NOMO-1 treated with DMSO at 0.1 percent for 48 hours (cell line): ENCODE results near the gene ENTPD2.
"Not testable (repeated sequence)": the region's sequence is repeated elsewhere in the genome, so short reads cannot be mapped to it uniquely, and the experiment has no call there.

Source experiments
- DNase-seq: peaks from one replicate; lab custom pipeline; 2025; ENCODE audit not compliant: unreplicated experiment; lab: John Stamatoyannopoulos, UW

The ENTPD2 gene

DNA sequence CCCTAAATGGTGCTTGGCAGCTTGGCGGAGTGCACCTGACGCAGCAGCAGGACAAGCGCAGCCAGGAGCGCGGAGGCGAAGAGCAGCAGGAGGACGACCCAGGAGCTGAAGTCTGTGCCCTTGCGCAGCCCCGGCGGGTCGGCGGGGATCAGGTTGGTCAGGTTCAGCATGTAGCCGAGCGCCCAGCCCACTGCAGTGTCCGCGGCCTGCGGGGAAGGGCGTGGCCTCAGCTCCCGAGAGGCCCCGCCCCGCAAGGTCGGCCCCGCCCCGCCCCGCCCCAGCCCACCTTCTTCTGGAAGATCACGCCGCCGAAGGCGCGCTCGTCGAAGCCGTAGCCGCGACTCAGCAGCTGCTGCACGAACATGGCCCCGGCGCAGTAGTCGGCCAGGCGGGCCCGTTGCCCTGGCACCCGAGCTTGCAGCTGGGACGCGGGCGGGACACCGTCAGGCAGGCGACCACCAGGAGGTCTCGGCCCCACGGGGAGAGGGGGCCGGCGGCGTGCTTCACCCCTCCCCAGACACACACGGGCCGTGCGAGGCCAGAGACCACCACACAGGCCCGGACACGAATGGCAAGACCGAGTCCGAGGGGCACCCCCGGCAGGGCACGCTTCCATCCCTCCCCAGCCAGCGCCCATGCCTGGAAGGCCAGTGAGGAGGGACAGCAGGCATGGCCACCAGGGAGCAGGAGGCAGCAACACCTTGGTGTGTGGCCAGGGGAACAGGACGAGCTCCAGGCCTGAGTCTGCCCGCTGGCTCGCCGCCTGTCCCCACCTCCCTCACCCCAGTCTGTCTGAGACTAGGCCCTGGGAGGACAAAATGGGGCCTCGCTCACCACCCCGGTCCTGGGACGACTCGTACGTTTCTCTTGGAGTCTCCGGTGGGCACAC, 5.0 kb downstream of the ENTPD2 start:
- DNase-seq = no peak

DNA sequence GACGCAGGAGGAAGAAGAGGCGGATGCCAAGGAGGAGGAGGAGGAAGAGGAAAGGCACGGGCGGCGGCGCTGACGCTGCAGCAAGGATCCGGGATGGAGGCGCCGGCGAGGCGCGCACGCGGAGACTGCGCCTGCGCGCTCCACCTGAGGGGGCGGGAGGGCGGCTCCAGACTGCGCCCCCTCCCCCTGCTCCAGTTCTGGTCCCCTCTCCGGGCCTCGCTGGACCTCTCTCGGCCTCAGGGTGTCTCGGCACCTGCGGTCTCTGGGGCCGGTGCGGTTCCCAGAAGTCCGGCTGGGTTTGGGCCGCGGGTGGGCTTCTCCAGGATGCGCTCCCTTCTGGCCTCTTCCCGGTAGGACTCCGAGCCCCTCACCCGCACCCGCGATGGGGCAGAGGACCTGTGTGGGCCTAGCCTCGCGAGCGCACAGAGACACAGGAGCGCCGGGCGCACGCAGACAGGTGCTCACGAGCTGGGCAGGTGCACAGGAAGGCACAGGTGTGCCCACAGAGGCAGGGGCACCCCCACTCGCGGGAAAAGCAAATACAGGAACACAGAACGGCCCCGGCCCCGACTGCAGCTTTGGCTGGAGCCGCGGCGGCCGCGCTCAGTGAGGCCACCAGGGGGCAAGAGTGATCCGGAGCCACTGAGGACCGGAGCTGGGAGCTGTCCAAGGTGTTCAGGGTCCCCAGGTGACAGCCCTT, 7.6 kb downstream of the ENTPD2 start, which contains the start of gene NPDC1:
NPDC1 (minus strand) TSS at position 90 of the 700 bp plus-strand sequence. CDS start 188 bp downstream, outside the sequence.
- DNase-seq = peak; percentile 73

DNA sequence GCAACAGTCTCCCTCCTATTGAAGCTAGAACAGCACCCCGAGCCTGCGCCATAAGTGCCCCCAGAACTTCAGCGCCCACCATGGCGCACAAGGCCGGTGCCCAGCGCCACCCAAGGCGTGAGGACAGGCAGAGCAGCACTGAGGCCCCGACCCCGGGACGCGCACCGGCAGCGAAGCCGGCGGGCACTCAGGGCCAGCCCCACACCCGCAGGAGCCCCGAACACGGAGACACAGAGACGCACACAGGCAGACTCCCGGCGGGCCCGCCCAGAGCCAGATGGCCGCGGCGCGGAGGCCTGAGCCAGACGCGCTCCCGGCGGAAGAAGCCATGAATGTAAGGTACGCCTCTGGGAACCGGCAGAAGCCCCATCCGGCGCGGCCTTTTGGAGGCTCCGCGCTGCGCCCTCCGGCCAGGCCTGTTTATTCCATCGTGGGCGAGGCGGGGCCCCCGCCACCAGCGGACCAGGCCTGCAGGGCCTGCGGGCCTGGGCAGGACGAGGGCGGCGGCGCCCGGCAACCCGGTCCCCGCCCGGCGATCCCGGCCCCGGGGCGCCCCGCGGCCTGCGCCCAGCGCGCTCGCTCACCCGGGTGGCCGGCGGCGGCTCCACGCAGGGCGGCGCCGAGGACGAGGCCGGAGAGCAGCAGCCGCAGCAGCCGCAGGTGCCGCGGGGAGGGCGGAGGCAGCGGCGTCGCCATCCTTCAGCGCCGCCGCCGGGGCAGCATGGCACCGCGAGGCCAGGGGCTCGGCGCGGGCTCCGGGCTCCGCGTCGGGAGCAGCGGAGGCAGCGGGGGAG, 8.4 kb downstream of the ENTPD2 start:
- DNase-seq = no peak

DNA sequence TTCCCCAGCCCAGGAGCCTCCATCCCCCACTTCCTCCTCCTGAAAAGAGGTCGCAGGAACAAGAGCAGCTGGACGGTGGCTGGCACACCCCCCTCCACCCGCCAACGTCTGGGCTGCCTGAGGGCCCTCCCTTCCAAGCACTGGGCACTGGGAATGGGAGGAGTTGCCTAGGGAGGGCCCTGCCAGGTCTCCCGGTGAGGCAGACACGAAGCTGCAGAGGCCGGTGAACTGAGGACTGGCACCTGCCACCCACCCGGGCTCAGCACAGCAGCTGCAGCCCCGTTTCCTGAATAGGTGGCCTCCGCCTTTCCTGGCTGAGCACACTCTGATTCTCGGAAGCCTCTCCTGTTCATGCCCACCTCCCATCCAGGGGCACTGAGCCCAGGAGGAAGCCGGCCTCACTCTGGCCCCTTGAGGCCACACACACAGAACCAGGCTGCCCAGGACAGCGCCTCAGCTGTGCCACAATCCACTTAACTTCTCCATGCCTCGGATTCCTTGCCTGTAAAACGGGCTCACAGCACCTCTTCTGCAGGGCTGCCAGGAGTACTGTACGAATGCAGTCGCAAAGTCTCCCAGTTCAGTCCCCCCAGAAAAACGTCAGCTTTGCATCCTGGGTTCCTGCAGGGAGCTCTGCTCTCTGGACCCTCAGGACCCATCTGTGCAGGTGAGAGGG, 9.2 kb downstream of the ENTPD2 start:
- no peak for DNase-seq

DNA sequence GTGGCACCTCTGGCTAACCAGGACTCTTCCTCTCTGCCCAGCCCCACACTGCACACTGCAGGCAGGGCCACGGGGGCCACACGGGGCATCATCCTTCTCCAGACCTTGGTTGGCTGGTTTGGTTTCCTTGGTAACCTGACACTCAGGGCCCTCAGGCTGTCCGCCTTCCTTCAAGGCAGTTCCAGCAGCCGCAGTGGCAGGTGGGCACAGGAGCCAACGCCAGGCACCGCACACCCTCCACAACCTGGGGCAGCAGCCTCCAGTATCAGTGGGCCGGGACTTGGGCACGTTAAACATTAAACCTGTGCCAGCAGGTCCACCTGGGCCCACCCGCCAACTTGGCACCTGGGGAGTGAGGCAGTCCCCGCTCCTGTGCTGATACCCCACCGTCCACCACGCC, 9.8 kb downstream of the ENTPD2 start:
- no peak for DNase-seq

DNA sequence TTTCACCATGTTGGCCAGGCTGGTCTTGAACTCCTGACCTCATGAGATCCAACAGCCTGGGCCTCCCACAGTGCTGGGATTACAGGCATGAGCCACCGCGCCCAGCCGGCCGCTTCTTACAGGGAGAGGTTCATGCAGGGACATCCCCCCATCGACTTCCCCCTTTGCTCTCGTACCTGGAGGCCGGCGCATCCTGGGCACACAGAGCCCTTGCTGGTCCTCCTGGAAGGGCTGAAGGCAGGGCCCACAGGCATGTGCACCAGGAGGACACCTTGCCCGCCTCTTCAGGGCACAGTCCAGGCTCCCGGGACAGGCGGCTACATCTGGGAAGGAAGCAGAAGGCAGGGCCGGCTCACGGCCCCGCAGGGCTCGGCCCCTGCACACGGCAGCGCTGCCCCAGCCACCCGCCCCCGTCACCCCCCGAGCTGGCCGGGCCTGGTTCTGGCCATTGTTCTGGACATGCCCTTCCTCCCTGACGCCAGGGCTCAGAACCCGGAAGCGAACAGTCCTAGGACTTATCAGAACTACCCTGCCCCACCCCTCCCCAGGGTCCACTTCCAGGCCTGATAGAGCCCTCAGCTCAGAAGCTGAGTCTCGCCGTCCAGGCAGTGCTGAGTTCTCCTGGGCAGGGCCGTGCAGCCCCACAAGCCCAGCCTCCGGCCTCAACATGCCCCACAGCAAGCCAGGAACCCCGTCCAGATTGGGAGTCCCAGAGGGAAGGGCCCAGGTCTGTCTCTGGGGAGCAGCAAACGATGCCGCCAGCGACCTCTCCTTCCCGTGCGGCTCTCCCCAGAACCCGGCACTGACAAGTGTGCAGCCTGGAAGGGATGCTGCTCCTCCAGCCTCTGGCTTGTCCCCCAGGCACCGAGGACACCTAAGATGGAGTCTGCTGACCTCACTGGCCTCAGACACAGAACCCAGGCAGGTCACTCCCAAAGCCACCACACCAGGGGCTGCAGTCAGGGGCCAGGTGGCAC, 10.8 kb downstream of the ENTPD2 start:
- no peak for DNase-seq

DNA sequence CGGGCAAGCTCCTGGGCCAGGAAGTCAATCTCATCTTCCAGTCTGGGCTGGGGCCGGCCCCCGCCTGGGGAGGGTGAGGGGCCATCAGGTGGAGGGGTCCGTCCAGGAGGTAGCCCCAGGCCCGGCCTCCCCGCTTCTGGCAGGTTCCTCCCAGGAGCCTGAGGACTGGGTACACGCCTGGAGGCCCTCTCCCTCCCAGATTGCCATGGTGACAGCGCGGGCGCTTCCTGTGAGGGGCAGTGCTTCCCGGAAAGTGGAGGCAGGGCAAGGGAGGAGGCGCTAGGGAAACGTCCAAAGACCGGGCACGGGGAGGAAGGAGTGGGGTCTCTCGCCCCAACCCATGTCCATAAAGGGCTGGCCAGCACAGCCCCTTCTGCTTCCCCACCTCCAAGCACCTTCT, 12.7 kb downstream of the ENTPD2 start:
- DNase-seq = no peak

DNA sequence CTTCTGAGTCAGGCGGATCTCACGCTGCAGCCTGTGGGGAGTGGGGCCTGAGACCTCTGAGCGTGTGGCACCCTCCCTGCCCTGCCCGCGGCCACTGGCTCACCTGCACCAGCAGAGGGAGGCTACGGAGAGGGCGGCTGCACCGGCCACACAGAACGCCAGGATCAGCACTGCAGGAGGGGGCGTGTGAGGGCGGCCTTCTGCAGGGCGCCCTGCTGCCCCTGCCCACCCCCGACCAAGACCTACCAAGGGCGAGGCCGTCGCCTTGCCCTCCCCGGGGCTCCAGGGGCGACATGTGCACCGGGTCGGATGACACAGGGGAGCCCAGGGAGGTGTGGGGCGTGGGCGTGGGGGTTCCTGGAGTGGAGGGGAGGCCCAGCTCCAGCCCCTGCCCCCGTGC, 13.3 kb downstream of the ENTPD2 start:
- DNase-seq = no peak

DNA sequence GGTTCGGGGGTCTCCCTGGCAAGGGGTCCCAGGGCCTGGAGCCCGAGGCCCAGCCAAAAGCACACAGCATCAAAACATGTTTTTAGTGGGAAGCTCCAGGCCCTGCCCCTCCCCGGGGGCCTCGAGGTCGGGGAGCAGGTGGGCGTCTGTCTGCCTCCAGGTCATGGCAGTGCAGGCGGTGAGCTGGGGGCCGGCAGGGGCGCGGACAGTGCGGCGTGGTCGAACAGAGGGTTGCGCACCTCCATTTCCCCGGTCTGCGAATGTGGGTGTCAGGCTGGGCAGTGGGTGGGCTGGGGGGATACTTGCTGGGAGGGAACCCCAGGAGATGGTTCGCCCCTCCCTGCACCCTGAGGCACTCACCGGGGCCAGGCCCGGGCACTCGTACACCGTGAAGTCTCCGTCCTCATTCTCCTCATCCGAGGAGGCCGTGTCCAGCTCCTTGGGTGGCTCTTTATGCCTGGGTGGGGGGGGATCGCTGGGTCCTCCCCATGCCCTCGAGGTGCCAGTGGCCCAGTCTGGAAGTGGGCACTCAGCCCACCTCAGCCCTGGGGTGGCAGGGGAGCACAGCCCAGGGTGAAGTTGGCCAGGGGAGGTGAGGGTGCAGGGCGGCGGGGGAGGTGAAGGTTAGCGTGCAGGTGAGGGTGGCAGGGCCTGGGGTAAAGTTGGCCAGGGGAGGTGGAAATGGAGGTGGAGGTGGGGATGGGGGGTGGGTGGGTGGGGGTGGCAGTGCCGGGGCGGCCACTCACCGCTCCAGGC, 14.1 kb downstream of the ENTPD2 start:
- no peak for DNase-seq

DNA sequence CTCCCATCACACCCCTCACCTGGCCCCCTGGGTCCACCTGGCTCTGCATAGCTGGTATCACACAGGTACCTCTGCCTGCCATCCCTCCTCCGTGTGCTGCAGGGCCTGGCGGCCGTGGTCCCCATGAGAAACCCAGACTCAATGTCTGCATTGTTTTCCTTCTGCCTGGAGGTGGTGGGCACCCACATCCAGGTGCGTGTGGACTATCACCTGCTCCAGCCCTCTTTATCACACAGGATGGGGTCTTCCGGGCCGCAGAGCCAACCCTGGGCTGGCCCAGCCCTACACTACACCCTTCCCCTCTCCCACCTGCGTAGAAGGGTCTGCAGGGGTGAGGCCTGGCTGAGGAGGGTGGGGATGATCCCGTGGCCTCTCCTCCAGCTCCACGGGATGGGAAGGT, 14.9 kb downstream of the ENTPD2 start:
- no peak for DNase-seq

DNA sequence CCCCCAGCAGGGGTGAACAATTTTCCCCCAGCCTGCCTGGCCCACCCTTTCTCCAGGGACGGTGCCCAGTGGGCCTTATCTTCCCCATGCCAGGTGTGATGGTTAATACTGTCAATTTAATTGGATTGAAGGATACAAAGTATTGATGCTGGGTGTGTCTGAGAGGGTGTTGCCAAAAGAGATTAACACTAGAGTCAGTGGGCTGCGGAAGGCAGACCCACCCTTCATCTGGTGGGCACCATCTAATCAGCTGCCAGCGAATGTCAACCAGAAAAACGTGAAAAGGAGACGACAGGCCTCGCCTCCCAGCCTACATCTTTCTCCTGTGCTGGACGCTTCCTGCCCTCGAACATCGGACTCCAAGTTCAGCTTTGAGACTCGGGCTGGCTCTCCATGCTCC, 16.4 kb downstream of the ENTPD2 start:
- no peak for DNase-seq

DNA sequence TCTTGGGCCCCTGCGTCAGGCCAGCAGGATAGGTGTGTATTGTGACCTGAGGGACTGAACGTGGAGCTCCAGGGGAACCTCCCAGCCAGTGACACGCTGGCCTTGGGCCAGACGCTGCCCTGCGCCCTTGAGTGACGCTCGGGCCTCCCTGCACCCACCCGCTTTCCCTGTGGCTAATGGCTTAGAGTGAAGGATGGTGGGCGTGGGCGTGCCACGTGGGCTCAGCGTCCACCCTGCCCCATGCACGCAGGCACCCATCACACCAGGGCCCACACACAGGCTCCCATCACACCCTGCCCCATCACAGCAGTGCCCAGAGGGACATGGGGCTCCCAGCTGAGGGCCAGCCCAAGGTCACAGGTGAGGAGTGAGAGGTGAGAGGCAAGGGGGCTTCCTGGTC, 16.8 kb downstream of the ENTPD2 start:
- DNase-seq = no peak

DNA sequence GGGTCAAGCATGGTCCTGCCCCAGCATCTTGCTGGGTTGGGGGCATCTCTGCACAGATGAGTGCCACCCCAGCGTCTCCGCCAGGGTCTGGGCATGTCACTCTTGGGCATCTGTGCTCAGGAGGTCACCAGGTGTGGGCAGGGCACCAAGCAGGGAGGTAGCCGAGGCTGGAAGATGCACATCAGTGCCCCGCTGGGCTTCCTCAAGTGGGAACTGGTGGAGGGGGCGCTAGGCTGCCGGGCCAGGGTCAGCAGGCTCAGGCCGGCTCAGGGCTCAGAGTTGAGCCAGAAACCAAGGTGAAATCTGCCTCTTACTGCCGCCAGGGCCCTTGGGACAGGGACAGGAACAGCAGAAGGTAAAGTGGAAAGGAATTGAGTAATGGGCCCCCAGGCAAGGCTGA, 17.9 kb downstream of the ENTPD2 start:
- no peak for DNase-seq

DNA sequence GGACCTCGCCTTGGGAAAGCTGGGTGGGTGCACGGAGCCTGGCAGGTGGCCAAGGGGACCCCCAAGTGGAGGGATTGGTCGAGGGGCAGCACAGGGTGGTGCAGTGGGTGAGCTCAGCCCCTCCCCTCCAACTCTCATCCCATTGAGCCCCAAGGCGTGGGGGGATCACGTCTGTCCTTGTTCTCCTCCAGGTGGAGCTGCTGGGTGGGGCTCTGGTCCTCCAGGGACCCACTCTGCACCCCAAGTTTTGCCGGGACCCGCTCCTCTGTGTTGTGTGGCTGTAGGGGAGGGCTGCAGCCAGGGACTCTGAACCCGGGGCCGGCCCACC, 18.4 kb downstream of the ENTPD2 start:
- no peak for DNase-seq

DNA sequence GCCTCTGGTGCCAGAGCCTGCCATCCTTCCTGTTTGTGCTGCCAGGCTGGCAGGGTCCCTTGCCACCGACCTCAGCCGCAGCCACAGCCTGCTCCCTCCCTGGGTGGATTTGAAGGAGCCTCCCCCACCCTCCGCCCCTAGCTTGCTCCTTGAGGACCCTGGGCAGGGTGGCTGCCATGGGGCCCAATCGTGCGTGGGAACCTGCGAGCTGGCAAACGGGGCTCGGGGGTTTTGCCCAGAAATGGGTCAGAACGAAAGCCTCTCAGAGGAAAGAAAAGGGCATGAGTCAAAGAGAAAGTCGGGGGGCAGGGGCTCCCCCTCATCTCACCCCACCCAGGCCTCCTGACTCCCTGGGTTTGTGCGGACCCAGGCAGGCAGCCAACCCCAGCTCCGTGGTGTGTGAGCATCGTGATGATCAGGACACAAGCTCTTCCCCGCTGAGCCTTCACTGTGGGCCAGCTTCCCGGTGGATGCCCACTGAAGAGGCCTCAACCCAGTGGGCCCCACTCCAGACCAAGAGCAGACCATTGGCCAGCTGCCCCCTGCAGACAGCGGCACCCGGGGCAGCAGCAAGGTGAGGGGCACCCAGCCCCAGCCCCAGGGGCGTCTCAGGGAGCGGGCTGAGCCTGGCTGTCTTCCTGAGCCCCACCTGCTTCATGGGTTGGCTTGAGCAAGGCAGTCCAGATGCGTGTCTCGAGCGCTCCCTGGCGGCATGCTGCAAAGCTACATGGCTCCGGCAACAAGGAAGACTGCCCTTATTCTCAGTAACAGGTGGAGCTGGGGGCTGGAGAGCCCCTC, 19.0 kb downstream of the ENTPD2 start:
- DNase-seq = peak; percentile 91

DNA sequence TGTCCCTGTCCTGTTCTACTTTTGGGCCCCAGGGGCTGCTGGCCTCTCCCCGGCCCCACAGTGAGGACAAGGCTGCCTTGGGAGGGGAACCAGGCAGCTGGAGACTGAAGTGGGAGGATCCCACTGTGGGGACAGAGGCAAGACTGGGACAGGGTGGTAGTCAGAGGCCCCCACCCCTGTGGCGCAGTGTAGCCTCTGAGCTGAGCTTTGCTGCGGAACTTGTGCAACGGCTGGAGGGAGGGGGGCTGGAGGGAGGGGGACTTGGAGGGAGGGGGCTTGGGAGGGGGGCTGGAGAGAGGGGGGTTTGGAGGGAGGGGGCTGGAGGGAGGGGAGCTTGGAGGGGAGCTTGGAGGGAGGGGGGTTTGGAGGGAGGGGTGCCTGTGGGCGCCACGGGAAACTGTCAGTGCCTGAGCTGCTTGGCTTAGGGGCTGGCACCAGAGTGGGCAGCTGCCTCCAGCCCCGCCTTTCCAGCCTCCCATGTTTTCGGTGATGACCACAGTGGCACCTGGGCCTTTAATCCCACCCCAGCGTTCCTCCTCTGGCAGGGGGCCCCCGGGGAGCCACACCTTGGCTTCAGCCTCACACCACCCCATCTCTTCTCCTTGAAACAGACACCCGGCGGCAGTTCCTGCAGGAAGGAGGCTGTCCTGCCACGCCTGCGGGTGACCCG, 19.7 kb downstream of the ENTPD2 start:
- DNase-seq = peak; percentile 67

DNA sequence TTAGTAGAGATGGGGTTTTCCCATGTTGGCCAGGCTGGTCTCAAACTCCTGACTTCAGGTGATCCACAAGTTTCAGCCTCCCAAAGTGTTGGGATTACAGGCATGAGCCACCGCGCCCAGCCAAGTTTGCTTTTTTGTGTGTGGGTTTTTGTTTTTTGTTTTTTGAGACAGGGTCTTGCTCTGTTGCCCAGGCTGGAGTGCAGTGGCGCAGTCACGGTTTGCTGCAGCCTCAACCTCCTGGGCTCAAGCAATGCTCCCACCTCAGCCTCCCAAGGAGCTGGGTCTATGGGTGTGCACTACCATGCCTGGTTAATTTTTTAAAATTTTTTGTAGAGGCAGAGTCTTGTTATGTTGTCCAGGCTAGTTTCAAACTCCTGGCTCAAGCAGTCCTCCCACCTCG, 20.4 kb downstream of the ENTPD2 start:
- not testable (repeated sequence) for DNase-seq

DNA sequence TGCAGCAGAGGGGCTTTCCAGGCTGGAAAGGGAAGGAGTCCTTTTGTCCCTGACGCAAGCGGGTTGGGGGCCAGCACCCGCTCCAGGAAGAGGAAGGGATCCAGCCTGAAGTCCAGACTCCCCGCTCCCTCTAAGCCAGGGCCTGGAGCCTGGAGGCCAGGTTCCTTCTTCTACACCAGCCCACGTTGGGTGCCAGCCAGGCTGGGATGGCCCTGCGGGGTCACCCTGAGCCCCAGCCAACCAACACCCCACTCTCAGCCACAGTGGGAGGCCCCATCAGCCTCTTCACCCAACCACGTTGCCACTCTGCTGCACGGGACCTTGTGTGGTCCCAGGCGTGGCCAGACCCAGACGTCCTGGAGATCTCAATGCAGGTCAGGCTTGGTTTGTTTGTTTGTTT, 21.0 kb downstream of the ENTPD2 start:
- peak; percentile 71 for DNase-seq
